ENCODE data around the gene SLC35G1. TPM values are rescaled to one million over a fixed set of nuclear protein-coding genes. Genes with fewer than 3 reads are reported as not detected.

Gene SLC35G1
- total and polyA plus RNA-seq, 2 of the 8 experiments (the other 6 are each of a cell fraction or from before 2014, with no cell fraction given), result 6.2 to 6.4 TPM

- Histone ChIP-seq H4K91ac (replicated peaks; ENCODE audit: insufficient read length, low read length) (no peak overlapping the region), H3K9ac (replicated peaks in 1 of 4; ENCODE audit: extremely low read depth in 1 of 4, low read depth in 3 of 4, low read length in 3 of 4) (no peak overlapping the region), H2BK5ac (ENCODE audit: low read depth, low read length) (no peak overlapping the region), H2BK20ac (ENCODE audit: low read length) (no peak overlapping the region), H3K4me3 (ENCODE audit: extremely low read depth in 1 of 4, insufficient read depth in 2 of 4, low read depth in 3 of 4, low read length in 4 of 4) (no peak overlapping the region), H4K20me1 (replicated peaks in 1 of 2; ENCODE audit: control insufficient read depth in 1 of 2, insufficient read depth in 2 of 2, low read length in 2 of 2) (no peaks in the 10 kb centered on the region), H3K79me2 (ENCODE audit: control insufficient read depth in 1 of 2, insufficient read depth in 2 of 2, low read length in 2 of 2) (no peaks in the 10 kb centered on the region), H3K18ac (ENCODE audit: extremely low read depth, low read length) (no peak overlapping the region), H3K4me2 (ENCODE audit: insufficient read depth in 1 of 2, low read depth in 2 of 2, low read length in 2 of 2) (no peak overlapping the region), H3K23me2 (ENCODE audit: low read depth, low read length) (no peaks in the 10 kb centered on the region), H3K56ac (replicated peaks; ENCODE audit: insufficient read length, low read depth, low read length) (no peak overlapping the region), H4K5ac (ENCODE audit: insufficient read length, low read depth, low read length) (no peak overlapping the region), H4K8ac (ENCODE audit: extremely low read depth, insufficient read depth, low read length) (no peak overlapping the region), H3K9me3 (ENCODE audit: insufficient read depth in 2 of 2, low read depth in 1 of 2, low read length in 1 of 2) (peaks cover 4 to 12% of the 10 kb centered on the region in 2 experiments; a peak in 2 of 4 replicates), H2AFZ (ENCODE audit: low read length) (no peak overlapping the region), H2BK12ac (ENCODE audit: low read depth, low read length) (no peak overlapping the region), H3K4ac (replicated peaks; ENCODE audit: insufficient read length, low read depth, low read length) (no peak overlapping the region), H2BK120ac (replicated peaks; ENCODE audit: low read depth, low read length) (no peak overlapping the region), H3K23ac (ENCODE audit: insufficient read length) (no peak overlapping the region), H2BK15ac (ENCODE audit: low read length) (no peak overlapping the region), H3K14ac (ENCODE audit: insufficient read length) (no peak overlapping the region), H3K36me3 (ENCODE audit: control insufficient read depth in 2 of 4, insufficient read depth in 4 of 4, low read length in 3 of 4) (no peaks in the 10 kb centered on the region), H2AK5ac (ENCODE audit: low read depth, low read length) (no peak overlapping the region), H3K27me3 (replicated peaks in 1 of 4; ENCODE audit: control insufficient read depth in 3 of 4, extremely low read depth in 1 of 4, insufficient read depth in 3 of 4, low read length in 3 of 4) (no peaks in the 10 kb centered on the region), H3K4me1 (replicated peaks in 1 of 4; ENCODE audit: control insufficient read depth in 3 of 4, insufficient read depth in 4 of 4, low read length in 3 of 4) (no peaks in the 10 kb centered on the region), H3K27ac (ENCODE audit: low read depth, low read length) (no peak overlapping the region), H3K79me1 (ENCODE audit: low read depth, low read length) (no peaks in the 10 kb centered on the region)
- 88% methylated on average over 1 of the region's 1 CpG; no CpG with 5 or more reads in 1 of the 2 experiments for WGBS, 2 experiments (ENCODE audit: extremely low coverage in 1 of 2, insufficient coverage in 1 of 2, insufficient read length in 1 of 2, insufficient replicate concordance in 2 of 2, low coverage in 1 of 2, low lambda C conversion rate in 2 of 2, missing lambda C conversion rate in 1 of 2)
- POLR2A ChIA-PET (ENCODE audit: partially characterized antibody), result no interaction called here
- CTCF ChIA-PET (ENCODE audit: partially characterized antibody), result no interaction called here
- DNase-seq (ENCODE audit: low read depth in 1 of 2, low spot score in 2 of 2) (no peak), FAIRE-seq (no peak)
- TF ChIP-seq RXRA (IDR thresholded peaks at IDR 0.05; ENCODE audit: insufficient read depth, low read depth, low read length), result no peak
- TF ChIP-seq CBX8 (IDR thresholded peaks at IDR 0.05; ENCODE audit: borderline replicate concordance, low read depth, low read length), result no peak
- no peak for TF ChIP-seq TAF1 (IDR thresholded peaks at IDR 0.05; ENCODE audit: low read depth, low read length)
- TF ChIP-seq TCF12 (IDR thresholded peaks at IDR 0.05; ENCODE audit: low read depth, low read length), result no peak
- no peak for TF ChIP-seq YY1 (IDR thresholded peaks at IDR 0.05; ENCODE audit: low read depth, low read length)
- TF ChIP-seq SRF (IDR thresholded peaks at IDR 0.05; ENCODE audit: low read depth, low read length), result no peak
- no peak for TF ChIP-seq EP300 (IDR thresholded peaks at IDR 0.05; ENCODE audit: borderline replicate concordance in 1 of 2, low read depth in 2 of 2, low read length in 2 of 2)
- TF ChIP-seq CHD2 (IDR thresholded peaks at IDR 0.05; ENCODE audit: low read length), result no peak
- no peak for TF ChIP-seq HDAC2 (IDR thresholded peaks at IDR 0.05; ENCODE audit: borderline replicate concordance in 1 of 2, low read depth in 2 of 2, low read length in 2 of 2)
- TF ChIP-seq KDM5A (IDR thresholded peaks at IDR 0.05; ENCODE audit: low read length), result no peak
- TF ChIP-seq E2F6 (IDR thresholded peaks at IDR 0.05), result no peak
- no peak for TF ChIP-seq SP4 (IDR thresholded peaks at IDR 0.05; ENCODE audit: low read length)
Observed at GRCh38 chr10:93926613-93927012, 32.8 kb downstream of the SLC35G1 start.

Measured in H1 (cell line).